ENCODE results near the gene GUCY1A2.

GUCY1A2 gene

GRCh38 chr11:106624377-106624776 is 393.9 kb downstream of the GUCY1A2 start:
- peak; percentile 55 for DNase-seq

Measured in NCI-H1105 treated with DMSO at 0.1 percent for 48 hours (cell line).